ENCODE measurements around the gene PNPLA8.

GRCh38 chr7:108460964-108461363 is 65.0 kb downstream of the PNPLA8 start:
- TF ChIP-seq REST (IDR thresholded peaks at IDR 0.05; ENCODE audit: low read depth): no peak
- no peak for TF ChIP-seq MAX (IDR thresholded peaks at IDR 0.05)
- TF ChIP-seq YY1 (IDR thresholded peaks at IDR 0.05; ENCODE audit: low read depth): no peak
- TF ChIP-seq TAF1 (IDR thresholded peaks at IDR 0.05; ENCODE audit: low read depth): no peak
- no peak for TF ChIP-seq TCF12 (IDR thresholded peaks at IDR 0.05; ENCODE audit: low read depth)
- TF ChIP-seq CREB1 (IDR thresholded peaks at IDR 0.05; ENCODE audit: low read depth): no peak
- no peak for TF ChIP-seq NFIC (IDR thresholded peaks at IDR 0.05)
- TF ChIP-seq TEAD4 (IDR thresholded peaks at IDR 0.05): no peak

Measured in Ishikawa (cell line).